ENCODE results near the gene KCND3.
A peak's percentile ranks its signal among the peaks of the same experiment; 100 is the strongest.

DNA sequence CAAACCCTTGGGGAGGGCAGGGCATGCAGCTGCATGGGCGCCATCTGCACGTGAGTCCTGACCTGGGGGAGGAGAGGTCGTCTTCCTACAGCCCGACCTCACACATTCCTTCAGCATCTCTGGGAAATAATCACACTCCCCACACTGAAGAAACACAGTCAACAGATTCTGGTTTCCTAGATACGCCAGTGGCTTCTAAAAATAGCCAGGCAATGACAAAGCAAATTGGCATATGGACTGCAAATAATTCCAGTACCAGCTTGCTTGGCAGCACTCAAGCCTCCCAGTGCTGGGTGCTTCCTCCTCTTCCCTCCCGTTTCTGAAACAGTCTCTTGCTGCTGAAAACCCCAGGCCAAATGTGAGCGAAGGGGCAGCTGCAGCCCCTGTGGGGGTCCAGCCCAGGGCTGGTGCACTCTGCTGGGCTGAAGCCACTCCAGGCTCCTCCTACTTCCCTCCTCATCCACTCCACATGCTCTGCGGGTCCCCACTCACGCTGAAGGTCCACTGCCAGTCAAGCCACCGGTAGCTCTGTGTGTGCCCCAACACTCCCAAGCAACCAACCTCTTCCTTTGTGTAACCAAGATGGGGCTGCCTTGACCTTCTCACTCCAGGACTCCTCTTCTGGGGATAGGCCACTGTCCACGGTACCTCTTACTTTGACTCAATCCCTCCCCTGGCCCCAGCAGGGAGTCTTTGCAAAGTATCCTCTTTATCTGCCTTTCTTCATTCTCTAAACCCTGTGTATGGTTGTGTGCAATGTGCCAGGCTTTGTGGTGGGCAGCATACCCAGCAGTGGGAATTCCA, 69.0 kb downstream of the KCND3 start:
- TF ChIP-seq SIN3A (IDR thresholded peaks at IDR 0.05; ENCODE audit: borderline replicate concordance, insufficient read depth, low read length): no peak
- TF ChIP-seq, protein P1, sequence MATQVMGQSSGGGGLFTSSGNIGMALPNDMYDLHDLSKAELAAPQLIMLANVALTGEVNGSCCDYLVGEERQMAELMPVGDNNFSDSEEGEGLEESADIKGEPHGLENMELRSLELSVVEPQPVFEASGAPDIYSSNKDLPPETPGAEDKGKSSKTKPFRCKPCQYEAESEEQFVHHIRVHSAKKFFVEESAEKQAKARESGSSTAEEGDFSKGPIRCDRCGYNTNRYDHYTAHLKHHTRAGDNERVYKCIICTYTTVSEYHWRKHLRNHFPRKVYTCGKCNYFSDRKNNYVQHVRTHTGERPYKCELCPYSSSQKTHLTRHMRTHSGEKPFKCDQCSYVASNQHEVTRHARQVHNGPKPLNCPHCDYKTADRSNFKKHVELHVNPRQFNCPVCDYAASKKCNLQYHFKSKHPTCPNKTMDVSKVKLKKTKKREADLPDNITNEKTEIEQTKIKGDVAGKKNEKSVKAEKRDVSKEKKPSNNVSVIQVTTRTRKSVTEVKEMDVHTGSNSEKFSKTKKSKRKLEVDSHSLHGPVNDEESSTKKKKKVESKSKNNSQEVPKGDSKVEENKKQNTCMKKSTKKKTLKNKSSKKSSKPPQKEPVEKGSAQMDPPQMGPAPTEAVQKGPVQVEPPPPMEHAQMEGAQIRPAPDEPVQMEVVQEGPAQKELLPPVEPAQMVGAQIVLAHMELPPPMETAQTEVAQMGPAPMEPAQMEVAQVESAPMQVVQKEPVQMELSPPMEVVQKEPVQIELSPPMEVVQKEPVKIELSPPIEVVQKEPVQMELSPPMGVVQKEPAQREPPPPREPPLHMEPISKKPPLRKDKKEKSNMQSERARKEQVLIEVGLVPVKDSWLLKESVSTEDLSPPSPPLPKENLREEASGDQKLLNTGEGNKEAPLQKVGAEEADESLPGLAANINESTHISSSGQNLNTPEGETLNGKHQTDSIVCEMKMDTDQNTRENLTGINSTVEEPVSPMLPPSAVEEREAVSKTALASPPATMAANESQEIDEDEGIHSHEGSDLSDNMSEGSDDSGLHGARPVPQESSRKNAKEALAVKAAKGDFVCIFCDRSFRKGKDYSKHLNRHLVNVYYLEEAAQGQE (IDR thresholded peaks at IDR 0.05; ENCODE audit: insufficient read depth in 1 of 2, low read depth in 2 of 2, low read length in 2 of 2): peak in 1 of 2 experiments; percentile 65; a peak in 2 of 4 replicates

All from PFSK-1 (cell line).